Measurements from ENCODE around the gene SPATA25.
"Not testable (repeated sequence)": the region's sequence is repeated elsewhere in the genome, so short reads cannot be mapped to it uniquely, and the experiment has no call there.

The SPATA25 gene

GRCh38 chr20:45912344-45912682 is 24.9 kb upstream of the SPATA25 start:
- DNase-seq: no peak

GRCh38 chr20:45911486-45912343 is 24.3 kb upstream of the SPATA25 start, which contains the start of gene PLTP:
TSS of gene PLTP (minus strand) at chr20:45912155. CDS start at chr20:45911452, 703 bp downstream.
- DNase-seq: no peak

GRCh38 chr20:45910670-45911485 is 23.5 kb upstream of the SPATA25 start:
- no peak for DNase-seq

GRCh38 chr20:45909817-45910669 is 22.6 kb upstream of the SPATA25 start:
- DNase-seq: no peak

- DNase-seq: no peak
Observed at GRCh38 chr20:45909336-45909808, 21.9 kb upstream of the SPATA25 start.

- DNase-seq: no peak
Observed at GRCh38 chr20:45908084-45908483, 20.7 kb upstream of the SPATA25 start.

GRCh38 chr20:45907219-45907948 is 20.0 kb upstream of the SPATA25 start:
- no peak for DNase-seq

GRCh38 chr20:45905505-45906079 is 18.2 kb upstream of the SPATA25 start:
- no peak for DNase-seq

GRCh38 chr20:45904583-45905504 is 17.4 kb upstream of the SPATA25 start:
- DNase-seq: no peak

GRCh38 chr20:45902199-45902701 is 14.8 kb upstream of the SPATA25 start:
- no peak for DNase-seq

GRCh38 chr20:45901332-45901731 is 13.9 kb upstream of the SPATA25 start:
- not testable (repeated sequence) for DNase-seq

GRCh38 chr20:45899046-45899835 is 11.8 kb upstream of the SPATA25 start:
- DNase-seq: no peak

- DNase-seq: no peak
Observed at GRCh38 chr20:45898285-45898684, 10.9 kb upstream of the SPATA25 start.

GRCh38 chr20:45897692-45898091 is 10.3 kb upstream of the SPATA25 start:
- no peak for DNase-seq

- no peak for DNase-seq
Observed at GRCh38 chr20:45897289-45897688, 9.9 kb upstream of the SPATA25 start.

- no peak for DNase-seq
Observed at GRCh38 chr20:45896641-45897161, 9.3 kb upstream of the SPATA25 start.

GRCh38 chr20:45894797-45895196 is 7.4 kb upstream of the SPATA25 start:
- no peak for DNase-seq

- no peak for DNase-seq
Observed at GRCh38 chr20:45893831-45894230, 6.4 kb upstream of the SPATA25 start.

- no peak for DNase-seq
Observed at GRCh38 chr20:45892828-45893500, 5.5 kb upstream of the SPATA25 start.

All from NCI-H1092 (cell line).